HG03103 (cell line): Measurements from ENCODE around the gene TMC2.
"Not testable (repeated sequence)": the region's sequence is repeated elsewhere in the genome, so short reads cannot be mapped to it uniquely, and the experiment has no call there.

ENCODE experiments used
- ATAC-seq: cut with Tn5 transposase; IDR thresholded peaks from one replicate; pipeline ENCODE4 v1.9.1; 2021; ENCODE audit warnings: low read depth; ENCODE audit not compliant: unreplicated experiment

Gene TMC2

DNA sequence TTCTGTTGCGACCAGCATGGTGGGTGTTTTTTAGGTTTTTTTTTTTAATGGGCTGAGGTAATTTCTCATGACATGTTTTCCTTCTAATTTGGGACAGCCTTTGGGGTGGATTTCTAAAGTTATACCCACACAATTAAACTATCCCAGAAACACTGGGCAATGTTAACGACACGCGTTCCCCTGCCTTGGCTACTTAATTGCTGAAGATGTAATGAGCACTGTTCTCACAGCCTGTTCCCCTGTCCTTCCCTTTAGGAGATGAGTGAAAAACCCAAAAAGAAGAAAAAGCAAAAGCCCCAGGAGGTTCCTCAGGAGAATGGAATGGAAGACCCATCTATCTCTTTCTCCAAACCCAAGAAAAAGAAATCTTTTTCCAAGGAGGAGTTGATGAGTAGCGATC is 121.3 kb downstream of the TMC2 start:
- no peak for ATAC-seq

GRCh38 chr20:2658414-2659354 is 122.3 kb downstream of the TMC2 start:
- ATAC-seq, result no peak

- ATAC-seq, result no peak
Measured at GRCh38 chr20:2659547-2659946, 123.2 kb downstream of the TMC2 start.

GRCh38 chr20:2663364-2663886 is 127.1 kb downstream of the TMC2 start:
- no peak for ATAC-seq

- ATAC-seq, result peak; percentile 86
Measured at GRCh38 chr20:2663887-2664719, 127.7 kb downstream of the TMC2 start, which contains the start of gene IDH3B. Gene IDH3B, minus strand, starts transcription at chr20:2664216. Its CDS starts 28 bp downstream, at chr20:2664188.

DNA sequence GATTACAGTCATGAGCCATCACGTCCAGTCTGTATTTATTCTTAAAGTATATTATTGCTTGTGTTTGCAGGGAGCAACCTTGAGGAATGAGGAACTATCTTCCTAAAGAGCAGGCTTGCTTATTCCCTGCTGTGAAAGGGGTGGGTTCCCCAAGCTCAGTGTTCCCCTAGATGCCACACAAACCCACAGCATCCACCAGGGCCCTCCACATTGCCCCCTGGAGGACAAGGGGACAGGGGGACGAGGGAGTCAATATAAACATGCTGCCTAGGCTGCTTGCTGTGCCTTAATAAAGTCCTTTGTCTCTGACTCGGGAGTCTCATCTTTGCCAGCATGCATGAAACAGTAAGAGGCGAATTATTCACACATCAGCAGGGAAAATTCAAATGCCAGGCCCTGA is 135.6 kb downstream of the TMC2 start:
- no peak for ATAC-seq

DNA sequence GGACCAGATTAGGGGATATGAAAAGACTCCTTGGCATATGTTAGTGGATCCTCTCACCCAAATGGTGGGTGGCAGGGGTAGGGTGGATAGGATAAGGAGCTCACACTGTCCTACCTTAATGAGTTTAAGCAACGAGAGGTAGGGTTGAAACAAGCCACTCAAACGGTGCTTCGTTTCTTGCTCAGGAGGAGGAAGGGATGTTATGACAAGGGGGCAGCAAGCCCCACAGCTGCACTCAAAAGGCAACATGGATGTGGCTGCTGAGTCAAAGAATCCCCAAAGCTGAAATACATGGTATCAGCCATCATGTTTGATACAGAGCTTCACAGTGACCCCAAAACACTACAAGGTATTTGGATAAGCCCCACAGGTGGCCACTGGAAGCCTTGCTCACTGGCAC is 136.1 kb downstream of the TMC2 start:
- ATAC-seq, result no peak

DNA sequence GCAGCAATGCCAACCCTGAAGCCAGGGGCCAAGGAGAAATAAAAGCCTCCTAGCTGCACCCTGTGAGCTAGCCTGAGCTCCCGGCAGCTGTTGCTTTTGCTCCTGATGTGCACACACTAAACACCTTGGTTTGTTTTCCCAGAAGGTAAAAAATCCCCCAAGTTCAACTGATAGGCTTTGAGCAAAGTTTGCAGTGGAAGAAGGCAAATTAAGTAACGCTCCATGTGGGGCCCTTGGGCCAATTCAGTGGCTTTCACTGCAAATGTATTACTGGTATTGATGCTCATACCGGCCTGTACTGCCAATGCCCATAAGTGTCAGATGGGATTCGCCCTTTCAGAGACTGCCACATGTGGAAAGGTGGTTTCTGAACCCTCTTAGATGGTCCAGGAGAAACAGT is 137.1 kb downstream of the TMC2 start:
- no peak for ATAC-seq

DNA sequence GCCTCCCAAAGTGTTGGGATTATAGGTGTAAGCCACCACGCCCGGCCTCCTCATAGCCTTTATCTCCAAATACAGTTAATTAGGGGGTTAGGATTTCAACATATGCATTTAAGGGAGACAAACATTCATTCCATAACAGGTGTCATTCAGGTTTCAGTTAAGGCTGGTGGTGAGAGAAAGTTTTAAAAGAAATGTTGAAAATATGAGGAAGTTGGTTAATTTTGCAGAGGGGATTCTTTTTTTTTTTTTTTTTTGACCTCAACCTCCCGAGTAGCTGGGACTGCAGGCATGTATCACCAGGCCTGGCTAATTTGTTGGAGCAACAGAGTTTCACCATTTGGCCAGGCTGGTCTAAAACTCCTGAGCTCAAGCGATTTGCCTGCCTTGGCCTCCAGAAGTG is 143.7 kb downstream of the TMC2 start:
- no peak for ATAC-seq

GRCh38 chr20:2682040-2682439 is 145.7 kb downstream of the TMC2 start:
- not testable (repeated sequence) for ATAC-seq

- not testable (repeated sequence) for ATAC-seq
Measured at GRCh38 chr20:2684817-2685216, 148.4 kb downstream of the TMC2 start.

DNA sequence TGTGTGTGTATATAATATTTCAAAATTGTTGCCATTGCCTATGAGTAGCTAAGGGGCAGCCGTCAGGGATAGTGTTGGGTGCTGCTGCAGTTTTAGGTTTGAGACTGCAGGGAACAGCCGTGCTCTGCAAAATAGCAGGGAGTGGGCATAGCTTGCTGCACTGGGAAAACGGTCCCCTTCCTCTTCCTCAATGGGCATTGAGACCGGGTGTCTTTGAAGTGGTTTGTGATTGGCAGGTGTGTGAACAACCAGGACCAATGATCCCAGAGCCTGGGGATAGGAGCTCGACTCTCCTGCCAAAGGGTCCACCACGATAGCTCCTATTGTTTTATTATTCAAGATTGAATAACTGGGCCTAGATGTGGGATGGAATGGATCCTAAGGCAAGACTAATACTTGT is 151.1 kb downstream of the TMC2 start:
- no peak for ATAC-seq

DNA sequence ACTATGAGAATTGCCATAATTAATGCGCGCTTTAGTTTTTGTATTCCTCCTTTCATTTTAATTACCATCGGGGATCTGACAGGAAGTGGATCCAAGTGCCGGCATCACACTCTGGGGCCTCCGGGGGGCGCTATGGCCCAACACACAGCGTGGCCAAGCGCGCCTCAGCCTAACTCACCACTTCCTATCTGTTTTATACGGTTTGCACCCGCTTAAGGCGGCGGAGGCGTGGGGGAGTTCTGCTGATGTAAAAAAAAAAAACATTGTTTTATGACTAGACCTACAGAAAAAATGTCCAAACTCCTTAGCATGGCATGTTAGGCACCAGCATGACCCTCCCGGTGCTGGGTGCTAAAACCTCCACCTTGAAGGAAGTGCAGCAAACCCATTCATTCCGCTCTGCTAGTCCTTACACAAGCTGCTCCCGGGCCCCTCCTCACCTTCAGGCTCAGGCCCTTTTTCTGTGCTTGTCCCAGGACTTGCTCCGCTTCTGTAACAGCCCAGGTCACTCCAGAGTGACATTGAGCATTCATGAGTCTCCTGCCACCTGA is 151.7 kb downstream of the TMC2 start:
- no peak for ATAC-seq

DNA sequence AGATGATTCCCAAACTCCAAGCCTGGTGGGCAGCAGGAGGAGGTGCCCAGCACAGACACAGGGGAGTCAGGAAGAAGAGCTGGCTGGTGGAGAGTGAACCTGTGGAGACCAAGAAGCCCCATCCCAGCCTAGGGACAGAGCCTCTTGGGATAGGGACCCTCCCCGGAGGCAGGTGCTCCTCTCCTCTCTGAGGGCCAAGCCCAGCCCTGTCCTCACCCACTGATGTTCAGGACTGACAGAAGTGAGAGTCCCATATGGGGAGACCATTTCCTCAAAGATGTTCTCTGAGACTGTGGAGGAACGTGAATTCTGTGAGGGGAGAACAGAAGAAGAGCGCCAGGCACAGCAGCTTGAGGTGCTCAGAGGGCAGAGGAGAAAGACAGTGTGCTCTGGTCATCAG is 153.8 kb downstream of the TMC2 start:
- ATAC-seq, result no peak

- no peak for ATAC-seq
Measured at GRCh38 chr20:2690718-2691117, 154.3 kb downstream of the TMC2 start.

DNA sequence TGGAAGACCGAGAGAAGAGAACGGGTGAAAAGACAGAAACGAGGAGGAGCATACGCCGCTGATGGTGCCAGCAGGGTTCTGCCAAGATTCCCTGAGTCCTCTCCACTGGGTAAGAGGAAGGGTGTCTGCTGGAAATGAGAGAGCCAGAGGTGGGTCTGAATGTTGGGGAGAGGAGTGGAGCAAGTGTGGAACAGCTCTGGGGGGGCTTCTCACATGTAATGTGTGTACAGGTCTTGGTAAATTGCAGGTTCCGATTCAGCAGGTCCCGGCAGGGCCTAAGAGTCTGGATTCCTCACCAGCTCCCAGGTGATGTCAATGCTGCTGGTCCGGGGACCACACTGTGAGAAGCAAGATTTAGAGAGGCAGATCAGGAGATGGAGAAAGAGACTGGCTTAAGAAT is 154.8 kb downstream of the TMC2 start:
- ATAC-seq, result no peak
